Spleen (tissue), 7 donors: ENCODE measurements around the gene LRRC32.

Experiments
- POLR2A ChIP-seq, 3 donors: fragments of 450-650 bp; IDR thresholded peaks; one replicate each; pipeline ENCODE4 v1.5.1; 2017; ENCODE audit warnings: antibody characterized with exemption in 3 of 3, mild to moderate bottlenecking in 1 of 3
- TF ChIP-seq, protein P1 (sequence below), 11 experiments: fragments of 200-600 bp in 7 of 11; fragments of 450-650 bp in 4 of 11; sonication (generic) in 4 of 11; IDR thresholded peaks in 8 of 11; conservative IDR thresholded peaks in 3 of 11; 1 replicate in 7 of 11; 2 replicates in 4 of 11; pipeline versions ENCODE4 v1.4.0 to v1.8.0; 2016 to 2021; ENCODE audit warnings: antibody characterized with exemption in 11 of 11, inconsistent platforms in 4 of 11, mild to moderate bottlenecking in 1 of 11
- donor health status: DM: no; HTN: no; CAD: no; lungs with moderate emphysema.
- donor health status: DM: no; HTN: no; CAD: no.
- donor health status: DM: no; HTN: no; CAD: no.

DNA sequence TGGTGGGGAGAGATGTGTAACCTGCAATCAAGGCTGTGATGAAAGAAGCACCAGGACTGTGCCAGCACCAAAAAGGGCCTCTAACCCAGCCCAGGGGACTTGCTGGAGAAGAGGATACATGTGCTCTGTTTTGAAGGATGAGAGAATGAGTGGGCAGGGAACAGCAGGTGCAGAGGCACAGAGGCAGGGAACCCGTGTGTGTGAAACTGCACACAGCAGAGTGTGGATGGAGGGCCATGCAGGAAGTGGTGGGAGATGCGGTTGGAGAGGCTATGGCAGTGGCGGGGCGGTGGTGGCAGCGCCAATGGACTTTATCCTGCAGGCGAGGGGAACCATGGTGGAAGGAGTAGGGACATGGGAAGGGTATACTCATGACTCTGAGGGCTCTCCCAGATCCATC is 25.2 kb upstream of the LRRC32 start:
- TF ChIP-seq, protein P1, sequence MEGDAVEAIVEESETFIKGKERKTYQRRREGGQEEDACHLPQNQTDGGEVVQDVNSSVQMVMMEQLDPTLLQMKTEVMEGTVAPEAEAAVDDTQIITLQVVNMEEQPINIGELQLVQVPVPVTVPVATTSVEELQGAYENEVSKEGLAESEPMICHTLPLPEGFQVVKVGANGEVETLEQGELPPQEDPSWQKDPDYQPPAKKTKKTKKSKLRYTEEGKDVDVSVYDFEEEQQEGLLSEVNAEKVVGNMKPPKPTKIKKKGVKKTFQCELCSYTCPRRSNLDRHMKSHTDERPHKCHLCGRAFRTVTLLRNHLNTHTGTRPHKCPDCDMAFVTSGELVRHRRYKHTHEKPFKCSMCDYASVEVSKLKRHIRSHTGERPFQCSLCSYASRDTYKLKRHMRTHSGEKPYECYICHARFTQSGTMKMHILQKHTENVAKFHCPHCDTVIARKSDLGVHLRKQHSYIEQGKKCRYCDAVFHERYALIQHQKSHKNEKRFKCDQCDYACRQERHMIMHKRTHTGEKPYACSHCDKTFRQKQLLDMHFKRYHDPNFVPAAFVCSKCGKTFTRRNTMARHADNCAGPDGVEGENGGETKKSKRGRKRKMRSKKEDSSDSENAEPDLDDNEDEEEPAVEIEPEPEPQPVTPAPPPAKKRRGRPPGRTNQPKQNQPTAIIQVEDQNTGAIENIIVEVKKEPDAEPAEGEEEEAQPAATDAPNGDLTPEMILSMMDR (IDR thresholded peaks at IDR 0.05 in 8 of 11, conservative IDR thresholded peaks at IDR 0.05 in 3 of 11): no peak
- no peak for TF ChIP-seq POLR2A (IDR thresholded peaks at IDR 0.05)
